Gastroesophageal sphincter (tissue), 4 donors: ENCODE results near the gene EDAR. TPM values are rescaled to one million over a fixed set of nuclear protein-coding genes. Genes with fewer than 3 reads are reported as not detected.

Source experiments
- ATAC-seq: fragments of 150-250 bp; one replicate; pipeline ENCODE4 v1.9.1; 2016; ENCODE audit warnings: mild to moderate bottlenecking, moderate library complexity
- H3K27ac ChIP-seq, 4 donors: fragments of 200-600 bp; sonication (generic) in 3 of 4; 1 replicate in 3 of 4; 2 replicates in 1 of 4; pipeline ENCODE4 v1.5.1; 2016 to 2019
- H3K27me3 ChIP-seq: fragments of 200-600 bp; sonication (generic); one replicate; pipeline ENCODE4 v1.5.1; 2019
- H3K36me3 ChIP-seq, 2 donors: fragments of 200-600 bp; sonication (generic); one replicate each; pipeline ENCODE4 v1.5.1; 2019; ENCODE audit warnings: control low read depth in 1 of 2
- H3K4me1 ChIP-seq, 3 donors: fragments of 200-600 bp; sonication (generic); 1 replicate in 2 of 3; 2 replicates in 1 of 3; pipeline ENCODE4 v1.5.1; 2016 to 2019; ENCODE audit warnings: control low read depth in 2 of 3
- H3K4me3 ChIP-seq, 2 donors: fragments of 200-600 bp; sonication (generic); one replicate each; pipeline ENCODE4 v1.5.1; 2019; ENCODE audit warnings: mild to moderate bottlenecking in 1 of 2, moderate library complexity in 1 of 2
- H3K9me3 ChIP-seq, 3 donors: fragments of 200-600 bp; sonication (generic); one replicate each; pipeline ENCODE4 v1.5.1; 2017 to 2019; ENCODE audit warnings: control low read depth in 2 of 3
- CTCF ChIP-seq, 4 experiments: fragments of 200-600 bp in 2 of 4; fragments of 450-650 bp in 2 of 4; sonication (generic) in 1 of 4; IDR thresholded peaks; one replicate each; pipeline ENCODE4 v1.5.1; 2017 to 2019; ENCODE audit warnings: antibody characterized with exemption in 4 of 4, mild to moderate bottlenecking in 2 of 4, moderate library complexity in 2 of 4
- EP300 ChIP-seq: sonication (generic); formaldehyde crosslinking; IDR thresholded peaks from one replicate; pipeline ENCODE4 v1.6.1; 2017; ENCODE audit warnings: antibody characterized with exemption, mild to moderate bottlenecking
- POLR2A ChIP-seq, 2 donors: fragments of 450-650 bp; IDR thresholded peaks; one replicate each; pipeline ENCODE4 v1.6.1; 2017; ENCODE audit warnings: antibody characterized with exemption in 2 of 2, mild to moderate bottlenecking in 2 of 2, moderate library complexity in 1 of 2
- POLR2AphosphoS5 ChIP-seq: sonication (generic); formaldehyde crosslinking; IDR thresholded peaks from one replicate; pipeline ENCODE4 v1.6.1; 2017; ENCODE audit warnings: antibody characterized with exemption
- WGBS, 2 donors: methylation state at CpG; one replicate each; pipeline ENCODE4 v1.1.5; 2018; ENCODE audit warnings: low coverage in 1 of 2; 5-methylcytosine and 5-hydroxymethylcytosine counted together
- total RNA-seq, 4 donors: library from RNA; depleted of rRNA; stranded (reverse); fragments of >200 nt; gene quantifications; one replicate each; pipeline ENCODE4 v1.1.0, GENCODE V29; 2016

Gene EDAR
- total RNA-seq, 4 donors from 2014 or later, result 0.92 TPM; not detected in 3

GRCh38 chr2:108918941-108919341 lies 70.1 kb downstream of the EDAR start:
- Histone ChIP-seq H3K4me1 (peaks cover 0 to 34% (median 5%) of the 10 kb centered on the region in 3 donors), H3K4me3 (no peak overlapping the region), H3K27ac (no peak overlapping the region), H3K27me3 (no peaks in the 10 kb centered on the region), H3K9me3 (no peaks in the 10 kb centered on the region), H3K36me3 (no peaks in the 10 kb centered on the region)
- no peak for TF ChIP-seq CTCF (IDR thresholded peaks at IDR 0.05)
- no peak for TF ChIP-seq POLR2A (IDR thresholded peaks at IDR 0.05)
- WGBS, 2 donors, result 88 to 89% methylated on average over 1 to 7 of the region's 14 CpGs
- no peak for ATAC-seq

DNA sequence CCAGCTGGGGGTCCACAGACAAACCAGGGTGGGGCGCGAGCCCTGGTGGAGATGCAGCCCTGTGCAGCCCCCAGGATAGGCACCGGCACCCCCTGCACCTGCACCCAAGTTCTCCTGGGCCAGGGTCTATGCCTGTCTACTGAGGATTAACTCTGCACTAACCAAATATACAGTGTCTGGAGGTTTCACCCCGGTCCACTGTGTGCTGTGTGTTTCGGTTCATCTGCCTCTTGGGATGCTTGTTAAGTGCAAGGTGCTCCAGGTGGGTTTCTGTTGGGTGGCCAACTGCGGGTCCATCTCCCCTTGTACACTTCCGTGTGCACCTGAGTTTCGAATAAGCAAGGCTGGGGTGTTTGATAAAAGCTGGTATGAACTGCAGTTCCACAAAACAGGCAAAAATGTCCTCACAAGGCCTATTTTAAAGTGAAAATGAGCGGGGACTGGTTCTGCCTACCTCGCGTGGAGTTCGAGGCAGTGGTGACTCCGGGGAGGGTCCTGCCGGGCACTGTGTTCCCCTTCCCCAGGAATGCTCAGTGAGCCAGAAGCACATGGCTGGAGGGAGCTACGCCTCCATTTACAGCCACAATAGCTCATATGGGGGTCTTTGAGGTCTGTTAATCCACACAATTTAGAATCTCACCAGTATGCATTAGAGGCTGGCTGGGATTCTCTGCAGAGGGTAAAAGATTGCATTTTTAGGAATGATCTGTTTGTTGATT lies 70.7 kb downstream of the EDAR start:
- ATAC-seq, result no peak
- Histone ChIP-seq H3K36me3 (no peaks in the 10 kb centered on the region), H3K4me3 (no peak overlapping the region), H3K27me3 (no peaks in the 10 kb centered on the region), H3K27ac (no peak overlapping the region), H3K4me1 (peaks cover 0 to 27% (median 5%) of the 10 kb centered on the region in 3 donors), H3K9me3 (no peaks in the 10 kb centered on the region)
- WGBS, 2 donors, result 84 to 88% methylated on average over 5 to 11 of the region's 15 CpGs
- no peak for TF ChIP-seq EP300
- TF ChIP-seq POLR2AphosphoS5, result no peak
- TF ChIP-seq POLR2A (IDR thresholded peaks at IDR 0.05), result no peak
- no peak for TF ChIP-seq CTCF (IDR thresholded peaks at IDR 0.05)

DNA sequence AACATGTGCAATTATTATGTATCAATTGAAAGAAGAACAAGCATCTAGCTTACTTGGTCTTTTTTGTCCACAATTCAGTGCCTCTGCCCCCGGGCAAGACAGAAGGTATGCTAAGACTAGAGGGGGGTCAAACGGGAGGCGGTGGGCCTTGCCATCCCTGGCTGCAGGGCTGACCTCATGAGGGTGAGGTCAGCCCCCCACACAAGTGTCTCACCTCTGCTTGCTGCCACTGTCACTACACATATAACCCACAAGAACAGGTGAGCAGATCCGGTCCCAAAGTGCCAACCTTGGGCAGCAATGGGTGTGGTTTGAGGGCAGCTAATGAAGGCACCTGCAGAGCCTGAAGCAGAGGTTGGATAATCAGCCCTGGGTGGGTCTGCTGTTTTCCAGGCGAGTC lies 71.5 kb downstream of the EDAR start:
- Histone ChIP-seq H3K27ac (no peak overlapping the region), H3K4me1 (peaks cover 0 to 19% (median 5%) of the 10 kb centered on the region in 3 donors), H3K36me3 (no peaks in the 10 kb centered on the region), H3K27me3 (no peaks in the 10 kb centered on the region), H3K4me3 (no peak overlapping the region), H3K9me3 (no peaks in the 10 kb centered on the region)
- 61% methylated on average over 4 of the region's 5 CpGs; no CpG with 5 or more reads in 1 of the 2 donors for WGBS, 2 donors
- ATAC-seq, result no peak
- TF ChIP-seq POLR2AphosphoS5, result no peak
- no peak for TF ChIP-seq CTCF (IDR thresholded peaks at IDR 0.05)
- no peak for TF ChIP-seq EP300
- TF ChIP-seq POLR2A (IDR thresholded peaks at IDR 0.05), result no peak

- Histone ChIP-seq H3K27me3 (no peaks in the 10 kb centered on the region), H3K4me3 (no peak overlapping the region), H3K4me1 (peaks cover 0 to 17% (median 5%) of the 10 kb centered on the region in 3 donors), H3K36me3 (no peaks in the 10 kb centered on the region), H3K9me3 (no peaks in the 10 kb centered on the region), H3K27ac (peak overlapping the region in 3 of 4 donors; percentile 39 to 64 (median 63))
- TF ChIP-seq CTCF (IDR thresholded peaks at IDR 0.05), result no peak
- no peak for TF ChIP-seq EP300
- TF ChIP-seq POLR2AphosphoS5, result no peak
- no peak for TF ChIP-seq POLR2A (IDR thresholded peaks at IDR 0.05)
- WGBS, 2 donors, result 7% methylated on average over 9 of the region's 14 CpGs; no CpG with 5 or more reads in 1 of the 2 donors
- peak; percentile 61 for ATAC-seq
These were observed 72.1 kb downstream of the EDAR start for GRCh38 chr2:108916796-108917421.
